HG03159 (cell line): Measurements from ENCODE around the gene HLA-DOA.

Source experiments
- ATAC-seq: cut with Tn5 transposase; IDR thresholded peaks from one replicate; pipeline ENCODE4 v1.9.1; 2021; ENCODE audit warnings: mild to moderate bottlenecking, moderate library complexity; ENCODE audit not compliant: unreplicated experiment

The HLA-DOA gene

GRCh38 chr6:32968093-32968866 is 41.1 kb downstream of the HLA-DOA start, which contains the start of gene BRD2:
Gene BRD2 (plus strand): TSS chr6:32968594. CDS start chr6:32972899, 4,305 bp downstream.
- ATAC-seq, result peak; percentile 30

- no peak for ATAC-seq
Observed at GRCh38 chr6:32967151-32968091, 42.0 kb downstream of the HLA-DOA start.

GRCh38 chr6:32964776-32965175 is 44.6 kb downstream of the HLA-DOA start:
- no peak for ATAC-seq

- ATAC-seq, result no peak
Observed at GRCh38 chr6:32963866-32964265, 45.5 kb downstream of the HLA-DOA start.

- ATAC-seq, result no peak
Observed at GRCh38 chr6:32962213-32962826, 47.1 kb downstream of the HLA-DOA start.

- no peak for ATAC-seq
Observed at GRCh38 chr6:32960563-32960962, 48.8 kb downstream of the HLA-DOA start.

- ATAC-seq, result no peak
Observed at GRCh38 chr6:32956176-32956575, 53.2 kb downstream of the HLA-DOA start.

- no peak for ATAC-seq
Observed at GRCh38 chr6:32954986-32955802, 54.2 kb downstream of the HLA-DOA start.

GRCh38 chr6:32954267-32954666 is 55.1 kb downstream of the HLA-DOA start:
- ATAC-seq, result no peak
